Natural killer cell (primary cell): Measurements from ENCODE around the gene C7. TPM values are rescaled to one million over a fixed set of nuclear protein-coding genes. Genes with fewer than 3 reads are reported as not detected.

Experiments
- ATAC-seq, 3 donors: fragments of 150-1000 bp in 2 of 3; fragments of 200-7000 bp in 1 of 3; cut with Tn5 transposase; 1 replicate in 1 of 3; 2 replicates in 2 of 3; pipeline ENCODE4 v1.10.0; 2021; ENCODE audit warnings: mild to moderate bottlenecking in 2 of 3, moderate library complexity in 2 of 3
- DNase-seq, 2 donors: peaks; one replicate each; pipeline versions ENCODE4 v3.0.0 to v3.0.0-alpha.2; 2013 to 2021; ENCODE audit warnings: mixed read lengths in 1 of 2
- H3K27ac ChIP-seq: one replicate; pipeline ENCODE4 v1.5.1; 2013; ENCODE audit warnings: mild to moderate bottlenecking, low read length
- H3K27me3 ChIP-seq: one replicate; pipeline ENCODE4 v1.6.1; 2013; ENCODE audit warnings: low read length; ENCODE audit not compliant: control insufficient read depth, insufficient read depth
- H3K36me3 ChIP-seq: one replicate; pipeline ENCODE4 v1.6.1; 2013; ENCODE audit warnings: low read length; ENCODE audit not compliant: control insufficient read depth, insufficient read depth
- H3K4me1 ChIP-seq: one replicate; pipeline ENCODE4 v1.6.1; 2013; ENCODE audit warnings: low read length; ENCODE audit not compliant: control insufficient read depth, insufficient read depth
- H3K4me3 ChIP-seq: one replicate; pipeline ENCODE4 v1.5.1; 2013; ENCODE audit warnings: low read length
- H3K9me3 ChIP-seq: one replicate; pipeline ENCODE4 v1.6.1; 2013; ENCODE audit warnings: low read length; ENCODE audit not compliant: control insufficient read depth, insufficient read depth
- H3K27ac Mint-ChIP-seq, 2 donors: one replicate each; pipeline ENCODE4 v1.8.0; 2022; ENCODE audit warnings: mild to moderate bottlenecking in 2 of 2, mixed read lengths in 2 of 2, moderate library complexity in 1 of 2
- H3K27me3 Mint-ChIP-seq, 2 donors: one replicate each; pipeline ENCODE4 v1.8.0; 2022; ENCODE audit warnings: low read depth in 2 of 2, mixed read lengths in 2 of 2
- H3K36me3 Mint-ChIP-seq: one replicate; pipeline ENCODE4 v1.8.0; 2022; ENCODE audit warnings: mixed read lengths
- H3K4me1 Mint-ChIP-seq, 2 donors: one replicate each; pipeline ENCODE4 v1.8.0; 2022; ENCODE audit warnings: mixed read lengths in 2 of 2
- H3K4me3 Mint-ChIP-seq: one replicate; pipeline ENCODE4 v1.8.0; 2022; ENCODE audit warnings: mild to moderate bottlenecking, moderate library complexity, mixed read lengths
- H3K9me3 Mint-ChIP-seq, 2 donors: one replicate each; pipeline ENCODE4 v1.8.0; 2022; ENCODE audit warnings: mixed read lengths in 2 of 2
- CTCF ChIP-seq: fragments of 200-600 bp; IDR thresholded peaks from one replicate; pipeline ENCODE4 v1.8.0; 2022; ENCODE audit warnings: antibody characterized with exemption
- WGBS: methylation state at CpG from one replicate; pipeline ENCODE4 v1.1.7; 2013; ENCODE audit warnings: missing lambda C conversion rate; ENCODE audit not compliant: insufficient coverage; 5-methylcytosine and 5-hydroxymethylcytosine counted together
- intact Hi-C: fragments of 100-400 bp; cut with micrococcal nuclease; formaldehyde crosslinking; loops from one replicate; pipeline ENCODE4 v1.14.2; 2022
- total RNA-seq, 4 donors: library from RNA; stranded (reverse); fragments of 120-200 nt in 1 of 4; gene quantifications; one replicate each; pipeline versions ENCODE4 v1.2.3 to v1.2.4, GENCODE V29; 2013 to 2022

Gene C7
- total RNA-seq, 3 donors from 2014 or later (not counting 1 experiment from before 2014, with no cell fraction given): not detected

DNA sequence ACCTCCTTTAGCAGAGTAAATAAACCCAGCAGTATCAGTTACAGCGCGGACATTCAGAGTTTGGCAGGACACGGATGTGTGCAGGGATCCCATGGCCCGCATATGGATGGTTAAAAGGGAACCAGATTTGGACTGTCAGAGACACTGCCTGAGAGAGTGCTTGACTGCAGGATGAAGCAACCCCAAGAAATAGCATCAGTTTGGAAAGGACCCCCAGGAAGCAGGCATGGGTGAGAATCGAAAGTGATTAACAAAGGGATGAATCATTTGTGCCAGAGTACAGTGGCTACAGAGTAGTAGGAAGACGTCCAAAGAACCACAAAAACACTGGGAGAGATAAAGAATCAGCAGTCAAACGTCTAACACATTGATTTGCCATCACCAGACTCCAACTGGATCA is 5.5 kb downstream of the C7 start:
- Mint-ChIP-seq H3K27me3 (peaks cover 23 to 44% of the 10 kb centered on the region in 2 donors), H3K4me1 (no peaks in the 10 kb centered on the region), H3K27ac (no peak overlapping the region), H3K36me3 (no peaks in the 10 kb centered on the region), H3K9me3 (no peaks in the 10 kb centered on the region), H3K4me3 (no peak overlapping the region)
- 63% methylated on average over 7 of the region's 7 CpGs for WGBS
- no peak for TF ChIP-seq CTCF
- Histone ChIP-seq H3K27ac (no peak overlapping the region), H3K4me1 (no peaks in the 10 kb centered on the region), H3K9me3 (no peaks in the 10 kb centered on the region), H3K36me3 (no peaks in the 10 kb centered on the region), H3K4me3 (no peak overlapping the region), H3K27me3 (no peaks in the 10 kb centered on the region)
- DNase-seq (no peak), ATAC-seq (no peak)
- intact Hi-C loops: no loop called here

DNA sequence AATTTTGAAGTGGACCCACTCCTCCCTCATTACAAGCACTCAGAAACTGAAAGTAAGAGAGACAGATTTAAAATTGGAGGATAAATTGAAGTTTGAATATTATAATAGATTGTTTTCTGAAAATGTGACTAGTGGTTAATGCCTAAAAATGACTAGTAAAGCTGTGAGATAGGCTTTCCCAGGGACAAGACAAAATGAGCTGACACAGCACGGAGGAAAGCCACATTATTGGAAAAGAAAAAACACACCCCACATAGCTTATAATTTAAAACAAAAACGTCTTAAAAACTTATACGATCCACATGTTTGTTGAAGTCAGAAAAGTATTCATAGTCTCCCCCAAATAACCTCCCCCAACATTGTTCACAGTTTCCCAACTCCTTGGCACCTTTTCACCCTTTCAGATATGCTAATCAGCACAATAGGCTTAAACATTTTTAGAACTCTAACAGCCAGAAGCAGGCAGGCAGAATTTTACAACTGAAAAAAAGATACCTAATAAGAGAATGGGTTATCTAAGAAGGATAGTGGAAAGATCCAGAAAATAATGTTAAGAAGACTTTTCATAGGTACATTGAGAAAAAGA is 6.1 kb downstream of the C7 start:
- Mint-ChIP-seq H3K36me3 (no peaks in the 10 kb centered on the region), H3K4me1 (no peaks in the 10 kb centered on the region), H3K4me3 (no peak overlapping the region), H3K27ac (no peak overlapping the region), H3K9me3 (no peaks in the 10 kb centered on the region), H3K27me3 (peaks cover 21 to 41% of the 10 kb centered on the region in 2 donors)
- Histone ChIP-seq H3K36me3 (no peaks in the 10 kb centered on the region), H3K4me1 (no peaks in the 10 kb centered on the region), H3K4me3 (no peak overlapping the region), H3K27ac (no peak overlapping the region), H3K27me3 (no peaks in the 10 kb centered on the region), H3K9me3 (no peaks in the 10 kb centered on the region)
- intact Hi-C loops: no loop called here
- no peak for TF ChIP-seq CTCF
- DNase-seq: no peak
- 61% methylated on average over 3 of the region's 3 CpGs for WGBS
- no peak for ATAC-seq

DNA sequence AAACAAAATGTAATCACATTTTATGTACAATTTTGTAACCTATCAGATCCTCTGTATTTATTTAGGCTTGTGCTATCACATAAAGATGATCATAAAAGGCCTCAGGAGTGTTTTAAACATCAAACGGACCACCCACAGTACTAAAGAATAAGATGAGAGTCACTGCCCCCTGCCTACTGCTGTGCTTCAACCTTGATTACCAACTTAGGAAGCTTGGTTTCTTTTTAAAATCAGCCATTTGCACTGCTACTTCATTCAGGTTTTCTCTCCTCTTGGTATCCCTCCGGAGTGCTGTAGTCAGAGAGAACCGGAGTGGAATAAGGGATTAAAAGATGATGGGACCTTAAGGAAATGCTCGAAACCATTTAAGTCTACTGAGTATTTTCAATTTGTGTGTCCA is 6.9 kb downstream of the C7 start:
- Histone ChIP-seq H3K27ac (no peak overlapping the region), H3K27me3 (no peaks in the 10 kb centered on the region), H3K4me3 (no peak overlapping the region), H3K9me3 (no peaks in the 10 kb centered on the region), H3K36me3 (no peaks in the 10 kb centered on the region), H3K4me1 (no peaks in the 10 kb centered on the region)
- DNase-seq: no peak
- Mint-ChIP-seq H3K4me3 (no peak overlapping the region), H3K27ac (no peak overlapping the region), H3K27me3 (peaks cover 19 to 37% of the 10 kb centered on the region in 2 donors), H3K9me3 (no peaks in the 10 kb centered on the region), H3K36me3 (no peaks in the 10 kb centered on the region), H3K4me1 (no peaks in the 10 kb centered on the region)
- TF ChIP-seq CTCF: no peak
- 57% methylated on average over 4 of the region's 4 CpGs for WGBS
- ATAC-seq: no peak
- intact Hi-C loops: no loop called here

DNA sequence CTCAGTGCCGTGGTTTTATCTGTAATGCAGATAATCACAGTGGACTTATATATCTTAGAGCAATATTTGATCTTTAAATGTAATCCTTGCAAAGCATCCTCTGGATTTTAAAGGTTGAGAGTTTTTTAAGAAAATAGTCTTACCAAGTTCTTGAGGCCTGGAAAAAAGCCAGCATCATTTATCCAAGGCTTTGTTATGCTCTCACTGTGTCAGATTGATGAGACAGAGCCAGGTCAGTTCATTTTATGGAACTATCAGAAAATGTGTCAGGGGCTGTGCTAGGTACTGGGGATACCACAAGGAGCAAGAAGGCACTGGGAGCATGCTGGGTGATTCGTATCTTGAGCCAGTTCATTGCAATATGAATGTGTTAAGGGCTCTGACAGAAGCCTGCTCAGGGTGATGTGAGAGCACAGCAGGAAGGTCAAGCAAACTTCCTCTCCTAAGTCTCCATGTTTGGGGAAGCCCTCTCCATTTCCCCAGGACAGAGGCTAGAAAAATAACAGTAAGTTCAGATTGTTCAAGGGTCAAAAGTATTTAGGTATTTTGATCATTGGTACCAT is 19.7 kb downstream of the C7 start:
- 44% methylated on average over 1 of the region's 2 CpGs for WGBS

More for the DNA sequence above, 19.7 kb downstream of the C7 start:
- Histone ChIP-seq H3K4me3 (no peak overlapping the region), H3K4me1 (no peaks in the 10 kb centered on the region), H3K27me3 (no peaks in the 10 kb centered on the region), H3K9me3 (peaks cover 5% of the 10 kb centered on the region), H3K27ac (no peak overlapping the region), H3K36me3 (no peaks in the 10 kb centered on the region)
- Mint-ChIP-seq H3K27ac (no peak overlapping the region), H3K4me1 (no peaks in the 10 kb centered on the region), H3K9me3 (peaks cover 3 to 10% of the 10 kb centered on the region in 2 donors), H3K36me3 (peaks cover 17% of the 10 kb centered on the region), H3K4me3 (no peak overlapping the region), H3K27me3 (peaks cover 6 to 9% of the 10 kb centered on the region in 2 donors)
- intact Hi-C loops: no loop called here
- no peak for TF ChIP-seq CTCF
- ATAC-seq: no peak
- DNase-seq: no peak
